ENCODE measurements around the gene FCRLB. TPM values are rescaled to one million over a fixed set of nuclear protein-coding genes. Genes with fewer than 3 reads are reported as not detected.
"Not testable (repeated sequence)": the region's sequence is repeated elsewhere in the genome, so short reads cannot be mapped to it uniquely, and the experiment has no call there.

FCRLB gene
- 0.26 and 1.0 TPM in 2 replicates for total RNA-seq

- TF ChIP-seq CTCF (IDR thresholded peaks at IDR 0.05; ENCODE audit: insufficient read depth, low read length, severe bottlenecking) = no peak
- Histone ChIP-seq H3K27me3 (ENCODE audit: control insufficient read depth, insufficient read depth, low read length) (no peaks in the 10 kb centered on the region), H3K36me3 (ENCODE audit: control insufficient read depth, insufficient read depth, low read length) (no peaks in the 10 kb centered on the region), H3K4me3 (ENCODE audit: low read depth, low read length) (no peak within 1 kb of the TSS)
- no peak for FAIRE-seq
- no peak for DNase-seq (ENCODE audit: low read depth)
These were observed at the start of gene FCRLB for GRCh38 chr1:161720956-161721737. TSS of gene FCRLB (plus strand) at chr1:161721544. CDS start at chr1:161722673, 1,129 bp downstream.

- H3K36me3 ChIP-seq (ENCODE audit: control insufficient read depth, insufficient read depth, low read length); DNase-seq (ENCODE audit: low read depth); H3K4me3 ChIP-seq (ENCODE audit: low read depth, low read length); H3K27me3 ChIP-seq (ENCODE audit: control insufficient read depth, insufficient read depth, low read length); FAIRE-seq: not testable (repeated sequence)
These were observed 47.9 kb upstream of the FCRLB start for GRCh38 chr1:161673437-161673836.

- DNase-seq (ENCODE audit: low read depth); H3K27me3 ChIP-seq (ENCODE audit: control insufficient read depth, insufficient read depth, low read length); FAIRE-seq; H3K36me3 ChIP-seq (ENCODE audit: control insufficient read depth, insufficient read depth, low read length); H3K4me3 ChIP-seq (ENCODE audit: low read depth, low read length): not testable (repeated sequence)
These were observed 46.9 kb upstream of the FCRLB start for GRCh38 chr1:161674447-161674846.

- FAIRE-seq; H3K27me3 ChIP-seq (ENCODE audit: control insufficient read depth, insufficient read depth, low read length); DNase-seq (ENCODE audit: low read depth); H3K4me3 ChIP-seq (ENCODE audit: low read depth, low read length); H3K36me3 ChIP-seq (ENCODE audit: control insufficient read depth, insufficient read depth, low read length): not testable (repeated sequence)
These were observed 46.4 kb upstream of the FCRLB start for GRCh38 chr1:161674908-161675307.

- no peak overlapping the region for H3K4me3 ChIP-seq (ENCODE audit: low read depth, low read length)
- no peak for FAIRE-seq
- no peak for TF ChIP-seq CTCF (IDR thresholded peaks at IDR 0.05; ENCODE audit: insufficient read depth, low read length, severe bottlenecking)
- no peaks in the 10 kb centered on the region for H3K36me3 ChIP-seq (ENCODE audit: control insufficient read depth, insufficient read depth, low read length)
- no peaks in the 10 kb centered on the region for H3K27me3 ChIP-seq (ENCODE audit: control insufficient read depth, insufficient read depth, low read length)
- DNase-seq (ENCODE audit: low read depth) = no peak
These were observed 44.9 kb upstream of the FCRLB start for GRCh38 chr1:161676441-161676840.

- TF ChIP-seq CTCF (IDR thresholded peaks at IDR 0.05; ENCODE audit: insufficient read depth, low read length, severe bottlenecking) = no peak
- Histone ChIP-seq H3K4me3 (ENCODE audit: low read depth, low read length) (no peak overlapping the region), H3K36me3 (ENCODE audit: control insufficient read depth, insufficient read depth, low read length) (no peaks in the 10 kb centered on the region), H3K27me3 (ENCODE audit: control insufficient read depth, insufficient read depth, low read length) (no peaks in the 10 kb centered on the region)
- FAIRE-seq = no peak
- DNase-seq (ENCODE audit: low read depth) = no peak
These were observed 44.2 kb upstream of the FCRLB start for GRCh38 chr1:161676958-161677689.

- no peak for DNase-seq (ENCODE audit: low read depth)
- FAIRE-seq = no peak
- Histone ChIP-seq H3K36me3 (ENCODE audit: control insufficient read depth, insufficient read depth, low read length) (no peaks in the 10 kb centered on the region), H3K27me3 (ENCODE audit: control insufficient read depth, insufficient read depth, low read length) (no peaks in the 10 kb centered on the region), H3K4me3 (ENCODE audit: low read depth, low read length) (no peak overlapping the region)
- TF ChIP-seq CTCF (IDR thresholded peaks at IDR 0.05; ENCODE audit: insufficient read depth, low read length, severe bottlenecking) = no peak
These were observed 42.8 kb upstream of the FCRLB start for GRCh38 chr1:161678500-161678899.
